Activated gamma-delta T cell treated with Interleukin-2 at 50 U/mL for 16 hours (primary cell): Measurements from ENCODE around the gene BOD1L1.
A peak's percentile ranks its signal among the peaks of the same experiment; 100 is the strongest.

ENCODE experiments used
- DNase-seq: peaks from one replicate; pipeline ENCODE4 v3.0.0-alpha.2; 2020

BOD1L1 gene

DNA sequence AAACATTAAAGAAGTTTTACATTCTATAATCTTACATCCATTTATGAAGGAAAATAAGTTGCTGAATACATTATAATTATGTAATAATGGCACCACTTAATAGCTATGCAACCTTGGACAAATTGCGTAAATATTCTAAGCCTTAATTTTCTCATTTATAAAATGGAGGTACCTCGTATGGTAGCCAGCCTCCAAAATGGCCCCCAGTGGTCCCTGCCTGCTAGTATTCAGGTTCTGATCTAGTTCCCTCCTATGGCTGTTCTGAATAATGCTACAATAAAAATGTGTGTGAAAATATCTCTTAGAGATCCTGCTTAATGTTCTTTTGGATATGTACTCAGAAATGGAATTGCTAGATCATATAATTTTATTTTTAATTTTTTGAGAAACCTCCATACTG, 72.2 kb downstream of the BOD1L1 start:
- no peak for DNase-seq

DNA sequence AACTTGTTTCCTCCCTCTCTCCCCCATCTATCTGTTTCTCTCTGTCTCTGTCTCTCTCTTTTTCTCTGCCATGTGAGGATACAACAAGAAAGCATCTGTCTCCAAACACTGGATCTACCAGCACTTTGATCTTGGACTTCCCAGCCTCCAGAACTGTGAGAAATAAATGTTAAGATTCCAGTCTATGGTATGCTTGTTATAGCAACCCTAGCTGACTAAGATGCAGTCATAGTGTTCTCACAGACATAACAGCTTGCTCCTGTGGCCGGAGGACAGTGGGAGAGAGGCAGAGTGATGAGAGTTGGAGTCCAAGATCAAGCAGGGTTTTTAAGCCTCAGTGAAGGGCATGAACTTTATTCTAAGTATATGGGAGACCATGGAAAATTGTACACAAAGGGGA, 74.4 kb downstream of the BOD1L1 start:
- DNase-seq: no peak

DNA sequence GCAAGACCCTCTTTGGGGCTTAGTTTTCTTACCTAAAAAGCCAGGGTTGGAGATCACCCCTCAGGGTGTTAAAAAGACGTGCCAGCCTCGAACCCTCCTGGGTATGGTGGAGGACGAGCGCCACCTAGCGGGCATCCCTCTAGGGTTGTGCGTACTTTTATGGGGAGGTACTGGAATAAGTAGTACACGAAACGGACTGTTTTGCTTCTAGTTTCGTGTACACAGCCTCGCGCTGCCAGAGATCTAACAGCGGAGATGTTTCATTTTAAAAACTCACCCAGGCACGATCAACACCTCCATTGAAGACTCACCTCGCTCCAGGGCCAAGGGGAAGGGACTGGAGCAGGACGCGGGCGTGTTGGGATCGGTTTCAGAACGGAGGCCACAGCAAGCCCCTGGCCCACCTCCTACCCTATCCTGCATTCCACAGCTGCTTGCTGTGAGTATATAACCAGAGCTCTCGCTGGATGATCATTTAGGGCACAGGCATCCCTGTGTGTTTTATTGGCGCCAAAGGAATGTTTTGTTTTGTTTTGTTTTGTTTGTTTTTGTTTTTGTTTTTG, 78.5 kb downstream of the BOD1L1 start:
- peak; percentile 75 for DNase-seq

DNA sequence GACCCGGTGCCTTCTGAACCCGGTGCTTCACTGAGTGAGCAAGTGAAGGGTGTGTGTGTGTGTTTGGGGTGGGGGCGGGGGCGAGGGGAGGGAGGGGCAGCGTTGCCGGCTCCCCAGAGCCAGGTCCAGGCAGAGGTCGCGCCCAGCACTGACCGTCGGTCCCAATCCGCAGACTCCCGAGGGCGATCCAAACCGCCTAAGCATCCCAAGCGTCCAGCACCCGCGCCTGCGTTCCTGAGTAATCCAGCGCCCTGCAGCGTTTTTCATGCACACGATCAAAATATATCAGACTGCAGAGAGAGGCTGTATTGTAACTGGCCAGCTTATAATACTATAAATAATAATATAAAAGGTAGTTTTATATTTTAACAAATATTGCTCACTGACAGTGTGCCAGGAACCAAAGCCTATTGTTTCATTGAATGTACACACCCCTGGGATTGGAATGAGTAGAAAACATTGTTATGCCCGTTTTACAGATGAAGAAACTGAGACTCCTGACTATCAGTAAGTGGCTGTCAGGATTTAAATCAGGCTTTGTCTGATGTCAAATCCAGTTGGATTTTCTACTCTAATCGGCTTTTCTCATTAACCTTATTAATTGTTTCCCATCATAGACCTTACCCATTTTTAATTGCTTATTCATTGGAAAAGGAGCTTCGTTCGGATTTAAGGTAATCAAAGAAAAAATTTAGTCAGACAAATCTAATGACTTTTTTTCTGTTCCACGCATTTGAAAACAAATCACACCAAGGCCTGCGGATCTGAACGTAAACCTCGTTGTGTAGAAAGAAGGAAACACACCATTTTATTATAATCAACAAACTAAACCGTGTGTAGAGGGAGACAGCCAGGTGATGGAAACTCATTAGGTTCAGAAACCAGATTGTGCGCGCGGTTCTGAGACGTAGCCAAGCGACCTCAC, 79.2 kb downstream of the BOD1L1 start:
- DNase-seq: no peak

DNA sequence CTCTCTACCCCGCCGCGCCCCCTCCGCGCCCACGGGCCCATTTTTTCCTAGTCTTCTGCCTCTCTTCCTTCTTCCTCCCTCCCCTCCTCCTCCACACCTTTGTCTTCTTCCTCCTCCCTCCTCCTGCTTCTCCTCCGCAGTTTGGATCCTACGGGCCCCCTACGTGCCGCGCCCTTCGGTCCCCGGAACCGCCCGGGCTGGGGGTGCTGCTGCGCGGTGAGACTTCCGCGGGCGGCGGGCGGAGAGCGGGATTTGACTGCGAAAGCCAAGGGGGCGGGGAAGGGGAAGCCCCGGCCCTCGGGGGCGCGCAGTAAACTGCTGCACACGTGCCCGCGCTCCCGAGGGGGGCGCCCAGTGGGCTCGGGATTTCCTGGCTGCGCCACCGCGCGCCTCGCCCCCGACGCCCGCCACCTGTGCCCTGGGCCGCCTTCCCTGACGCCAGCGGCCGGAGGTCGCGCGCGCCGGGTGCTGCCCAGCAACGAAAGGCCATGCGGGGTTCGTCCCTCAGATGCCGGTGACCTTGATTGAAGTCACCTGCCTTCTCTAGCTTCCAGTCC, 80.0 kb downstream of the BOD1L1 start:
- DNase-seq: no peak

DNA sequence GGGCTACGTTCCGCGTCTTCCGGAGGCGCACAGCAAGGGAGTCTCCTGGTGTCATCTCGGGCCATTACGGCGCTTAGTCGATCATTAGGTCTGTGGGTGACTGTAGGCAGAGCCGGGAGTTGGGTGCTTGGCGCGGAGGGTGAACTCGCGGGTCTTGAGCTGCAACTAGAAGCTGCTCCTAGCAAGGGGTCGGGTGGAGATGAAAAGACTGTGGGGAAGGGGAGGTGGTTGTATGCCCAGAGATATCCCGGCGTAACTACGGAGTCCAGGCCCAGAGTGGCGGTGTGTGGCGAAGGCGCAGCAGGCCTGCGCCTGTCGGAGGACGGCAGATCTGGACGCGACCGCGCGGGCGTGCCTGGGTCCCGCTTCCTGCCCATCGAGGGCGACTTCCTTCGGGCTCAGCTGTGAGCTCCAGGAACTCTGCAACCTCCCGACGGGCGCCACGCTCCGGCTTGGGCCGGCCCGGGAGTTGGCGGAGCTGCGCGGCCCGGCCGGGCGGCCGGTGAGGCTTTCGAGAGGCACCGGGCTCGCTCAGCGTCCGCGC, 80.5 kb downstream of the BOD1L1 start:
- DNase-seq: no peak

DNA sequence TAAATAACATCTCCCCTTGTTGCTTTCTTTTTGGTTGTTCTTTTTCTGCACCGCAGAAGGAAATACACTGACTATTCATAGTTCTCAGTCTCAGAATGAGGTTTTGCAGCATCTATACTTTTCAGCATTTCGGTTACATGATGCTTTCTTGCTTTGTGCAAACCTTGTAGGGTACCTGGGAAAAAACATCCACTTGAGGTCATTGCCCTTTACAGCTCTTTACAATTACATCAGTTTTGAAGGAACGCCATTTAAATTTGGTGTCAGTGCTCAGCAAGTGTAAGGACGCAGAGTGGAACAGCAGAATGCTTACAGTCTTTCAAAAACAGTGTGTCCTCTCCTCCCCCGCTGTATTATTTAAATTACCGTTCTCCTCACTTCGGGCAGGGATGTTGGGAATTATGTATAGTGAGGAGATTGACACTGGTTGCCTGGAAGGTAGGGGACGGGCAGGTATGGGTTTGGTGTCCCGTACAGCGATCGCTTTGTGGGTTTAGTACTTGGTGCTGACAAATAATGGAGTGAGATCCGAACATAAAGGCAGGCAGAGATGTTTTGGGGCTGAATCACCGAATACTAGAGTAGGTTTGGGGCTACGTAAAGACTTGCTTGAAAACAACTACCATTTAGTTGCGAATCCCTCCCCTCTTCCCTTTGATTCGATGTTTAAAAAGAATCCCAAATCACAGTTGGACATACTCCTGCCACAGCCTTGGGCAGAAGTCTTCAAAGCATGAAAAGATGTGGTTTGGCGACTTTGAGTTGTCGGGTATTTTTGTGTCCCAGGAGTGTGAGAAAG, 81.2 kb downstream of the BOD1L1 start:
- DNase-seq: no peak

DNA sequence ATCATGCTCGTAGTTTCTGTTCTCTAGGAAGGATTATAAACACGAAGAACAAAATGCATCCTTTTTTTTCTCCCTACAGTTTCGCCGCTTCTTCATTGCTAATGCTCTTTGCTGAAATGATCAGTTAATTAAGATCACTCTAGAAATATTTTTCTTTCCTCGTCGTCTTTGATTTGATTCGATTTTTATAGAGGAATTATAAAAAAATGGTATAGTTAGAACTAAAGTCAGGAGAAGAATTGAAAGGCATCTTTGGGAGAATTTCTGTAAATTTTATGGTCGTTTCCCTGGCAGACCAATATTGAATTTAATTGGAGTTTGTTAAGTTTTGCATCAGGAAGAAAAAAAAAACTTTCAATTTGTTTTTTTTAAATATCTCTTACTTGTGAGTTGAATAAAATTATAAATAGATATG, 82.1 kb downstream of the BOD1L1 start:
- no peak for DNase-seq

DNA sequence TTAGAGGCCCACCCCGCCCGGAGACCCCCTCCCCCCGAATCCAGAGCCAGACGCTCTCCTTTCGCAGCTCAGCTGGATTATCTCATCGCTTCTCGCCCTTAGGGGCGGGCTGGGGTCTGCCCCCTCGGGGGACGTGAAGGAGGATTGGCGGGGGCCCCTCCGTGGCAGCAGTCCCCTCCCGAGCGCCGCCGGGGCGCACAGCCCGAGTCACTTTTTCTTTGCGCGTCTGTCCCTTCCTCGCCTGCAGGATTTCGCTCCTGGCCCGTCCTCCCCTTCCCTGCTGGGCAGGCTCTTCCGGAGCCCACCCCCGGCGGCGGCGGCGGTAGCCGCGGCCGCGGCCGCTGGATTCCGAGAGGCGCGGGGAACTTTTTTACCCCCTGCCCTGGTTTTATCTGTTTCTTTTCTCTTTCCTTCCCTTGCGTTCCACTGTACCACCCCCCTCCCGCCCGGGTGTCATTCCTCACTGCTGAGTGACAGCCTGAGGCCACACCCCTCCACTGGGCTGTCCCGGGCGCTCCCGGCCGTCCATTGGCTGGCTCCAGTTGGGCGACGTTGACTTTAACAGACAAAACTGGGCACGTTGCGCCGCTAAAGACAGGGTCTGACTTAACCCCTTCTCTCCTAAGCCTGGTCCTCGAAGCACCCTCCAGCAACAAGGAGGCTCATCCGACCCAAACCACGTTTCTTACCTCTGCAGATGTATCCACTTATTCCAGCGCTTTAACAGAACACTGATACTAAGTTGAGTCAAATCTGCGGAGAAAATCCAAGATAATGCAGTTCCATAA, 82.7 kb downstream of the BOD1L1 start:
- no peak for DNase-seq

DNA sequence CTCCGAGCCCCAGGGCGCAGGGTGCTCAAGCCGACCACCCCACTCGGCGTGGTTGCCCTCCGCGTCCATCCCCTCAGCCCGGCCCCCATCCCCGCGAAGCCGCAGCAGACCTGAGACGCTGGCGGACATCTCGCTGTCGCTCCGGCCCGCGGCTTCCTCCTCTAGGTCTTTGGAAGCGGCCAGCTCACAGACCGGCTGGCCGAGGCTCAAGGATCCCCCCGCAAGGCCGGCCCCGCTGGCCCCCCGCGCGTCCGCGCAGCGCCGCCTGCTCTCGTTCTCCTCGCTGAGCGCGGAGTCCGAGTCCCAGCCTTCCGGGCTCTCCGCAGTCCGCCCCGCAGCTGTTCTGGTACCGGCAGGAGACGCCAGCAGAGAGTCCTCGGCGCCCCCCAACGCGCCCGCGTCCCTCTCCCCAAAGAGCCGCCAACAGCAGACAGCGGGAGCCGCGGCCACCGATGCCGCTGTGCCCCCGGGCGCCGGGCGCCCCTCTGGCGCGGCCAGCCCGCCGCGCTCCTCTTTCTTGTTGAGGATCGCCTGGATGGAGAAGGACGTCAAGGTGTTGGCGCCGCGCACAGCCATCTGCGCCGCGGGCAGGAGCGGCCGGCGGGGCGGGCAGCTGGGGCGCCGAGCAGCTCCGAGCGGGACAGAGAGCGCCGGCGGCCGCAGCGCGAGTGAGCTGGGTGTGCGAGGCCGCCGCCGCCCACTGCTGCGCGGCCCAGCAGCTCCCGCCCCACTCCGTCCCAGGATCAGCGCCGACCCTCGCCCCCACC, 83.5 kb downstream of the BOD1L1 start, which contains the start of gene NKX3-2:
Gene NKX3-2, minus strand, starts transcription at position 670 of the 767 bp plus-strand sequence. Its CDS starts 94 bp downstream, at position 576.
- DNase-seq: no peak

DNA sequence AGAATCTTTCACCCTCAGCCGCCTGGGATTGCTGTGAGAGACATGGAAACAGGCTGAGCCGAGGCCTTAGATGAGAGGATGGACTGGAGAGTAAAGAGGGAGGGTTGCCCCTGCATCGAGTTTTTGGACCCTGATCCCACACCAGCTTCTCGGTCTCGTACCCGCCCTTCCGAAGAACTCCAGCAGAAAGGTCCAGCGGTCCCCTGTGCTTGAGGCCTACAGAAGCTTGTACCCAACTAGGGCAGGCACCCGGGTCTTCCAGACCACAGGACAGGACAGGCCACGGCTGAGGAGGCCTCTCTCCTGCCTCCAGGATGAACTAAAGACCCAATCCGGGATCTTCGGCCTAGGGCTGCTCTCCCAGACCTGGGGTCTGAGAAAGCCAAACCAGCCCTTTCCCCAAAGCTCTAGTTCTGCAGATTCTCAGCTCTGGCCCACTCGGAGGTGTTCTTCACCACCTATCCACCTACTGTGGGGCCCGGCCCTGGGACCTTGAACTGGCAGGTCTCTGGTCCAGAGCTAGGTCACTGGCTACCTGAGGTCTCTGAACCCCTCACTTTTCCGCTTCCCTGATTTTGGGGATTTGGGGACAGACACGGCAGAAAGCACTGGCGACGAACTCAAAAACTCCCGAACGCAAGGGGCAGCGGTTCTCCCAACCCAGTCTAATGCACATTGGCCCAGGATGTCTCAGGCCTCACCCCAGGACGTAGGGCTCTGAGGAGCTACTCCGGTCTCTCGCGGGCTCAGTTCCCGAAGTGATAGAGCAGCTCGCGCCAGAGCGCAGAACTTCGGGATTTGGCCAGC, 84.3 kb downstream of the BOD1L1 start:
- DNase-seq: no peak

DNA sequence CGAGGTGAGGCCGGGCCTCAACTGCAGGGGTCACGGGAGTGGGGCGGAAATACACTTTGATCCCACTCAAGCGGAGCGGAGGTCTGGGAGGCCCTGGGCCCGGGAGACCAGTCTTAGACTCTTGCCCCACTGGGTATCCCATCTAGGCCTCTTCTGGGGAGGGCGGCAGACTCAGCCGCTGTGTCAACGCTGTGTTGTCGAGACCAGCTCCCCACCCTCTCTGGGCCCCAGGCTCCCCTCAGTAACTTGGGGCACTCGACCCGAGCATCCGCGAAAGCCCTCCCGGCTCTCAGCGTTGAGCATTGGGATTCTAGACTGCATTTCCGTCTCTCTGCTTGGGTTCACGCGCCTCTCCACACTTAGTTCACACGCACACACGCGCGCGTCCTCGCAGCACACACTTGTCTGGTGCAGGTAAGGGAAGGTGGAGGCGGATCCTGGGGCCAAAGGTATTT, 84.9 kb downstream of the BOD1L1 start:
- DNase-seq: no peak

DNA sequence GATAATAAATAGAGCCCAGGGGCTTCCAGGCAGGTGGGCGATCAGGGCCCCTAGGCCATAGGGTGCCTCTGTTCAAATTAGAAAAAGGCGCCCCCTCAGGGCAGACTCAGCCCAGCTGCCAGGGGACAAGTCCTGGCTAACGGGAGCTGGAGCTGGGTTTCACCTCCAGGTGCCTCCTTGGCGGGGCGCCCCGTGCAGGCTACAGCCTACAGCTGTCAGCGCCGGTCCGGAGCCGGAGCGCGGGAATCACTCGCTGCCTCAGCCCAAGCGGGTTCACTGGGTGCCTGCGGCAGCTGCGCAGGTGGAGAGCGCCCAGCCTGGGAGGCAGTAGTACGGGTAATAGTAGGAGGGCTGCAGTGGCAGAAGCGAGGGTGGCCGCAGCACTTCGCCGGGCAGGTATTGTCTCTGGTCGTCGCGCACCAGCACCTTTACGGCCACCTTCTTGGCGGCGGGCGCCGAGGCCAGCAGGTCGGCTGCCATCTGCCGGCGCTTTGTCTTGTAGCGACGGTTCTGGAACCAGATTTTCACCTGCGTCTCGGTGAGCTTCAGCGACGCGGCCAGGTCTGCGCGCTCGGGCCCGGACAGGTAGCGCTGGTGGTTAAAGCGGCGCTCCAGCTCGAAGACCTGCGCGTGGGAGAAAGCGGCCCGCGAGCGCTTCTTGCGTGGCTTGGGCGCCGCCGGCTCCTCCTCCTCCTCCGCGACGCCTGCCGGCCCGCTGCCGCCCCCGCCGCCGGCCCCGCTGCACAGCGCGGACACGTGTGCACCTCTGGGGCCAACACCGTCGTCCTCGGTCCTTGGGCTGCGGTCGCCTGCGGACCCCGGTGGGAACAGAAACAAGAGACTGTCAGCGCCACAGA, 85.6 kb downstream of the BOD1L1 start:
- DNase-seq: no peak

DNA sequence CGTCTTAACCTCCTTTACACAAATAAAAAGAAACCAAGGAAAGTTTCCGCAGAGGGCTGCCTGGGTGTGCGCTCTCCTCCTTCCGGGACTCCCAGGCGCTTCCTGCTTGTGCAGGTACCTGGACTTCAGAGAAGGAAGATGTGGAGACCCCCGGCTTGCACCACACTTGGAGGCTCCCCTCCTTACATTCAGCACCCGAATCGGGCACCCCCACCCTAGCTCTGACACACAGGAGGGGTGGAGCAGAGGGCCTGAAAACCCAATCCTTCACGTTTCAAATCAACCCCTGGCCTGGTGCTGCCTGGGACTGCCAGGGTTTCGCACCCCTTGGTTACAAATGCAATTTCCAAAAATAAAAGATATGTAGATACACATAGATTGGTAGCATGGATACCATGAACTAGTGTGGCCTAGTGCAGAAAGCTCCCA, 86.3 kb downstream of the BOD1L1 start:
- no peak for DNase-seq

DNA sequence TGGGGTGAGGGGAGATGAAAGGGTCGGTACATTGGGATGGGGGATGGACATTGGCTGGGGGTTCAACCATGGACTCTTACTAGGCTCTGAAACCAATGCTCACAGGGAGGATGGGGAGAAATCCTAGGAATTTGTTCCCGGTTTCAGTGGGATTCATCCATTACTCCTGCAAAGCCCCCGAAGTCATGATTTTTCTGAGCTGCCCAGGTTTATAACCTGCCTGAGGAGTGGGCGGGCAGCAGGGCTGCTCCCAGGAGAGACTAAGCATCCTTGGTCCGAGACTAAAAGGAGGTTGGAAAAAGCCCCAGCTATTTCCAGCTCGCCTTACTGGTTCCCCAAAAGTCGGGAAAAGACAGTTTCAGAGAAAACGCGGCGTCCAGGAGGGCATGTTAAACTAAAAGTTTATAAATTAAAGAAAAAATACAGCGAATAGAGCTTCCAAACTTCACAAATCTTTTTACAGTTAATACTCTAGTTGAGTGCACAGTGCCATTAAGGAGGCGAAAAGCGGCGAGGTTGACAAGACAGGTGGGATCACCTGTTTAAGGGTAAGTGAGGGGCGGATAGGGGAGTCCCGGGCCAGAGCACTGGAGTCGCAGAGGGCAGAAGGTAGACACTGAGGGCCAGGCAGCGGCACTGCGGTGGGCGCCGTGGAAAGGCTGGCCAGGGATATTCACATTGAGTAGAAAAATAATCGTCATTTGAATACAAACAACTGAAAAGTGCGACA, 86.9 kb downstream of the BOD1L1 start:
- DNase-seq: no peak

DNA sequence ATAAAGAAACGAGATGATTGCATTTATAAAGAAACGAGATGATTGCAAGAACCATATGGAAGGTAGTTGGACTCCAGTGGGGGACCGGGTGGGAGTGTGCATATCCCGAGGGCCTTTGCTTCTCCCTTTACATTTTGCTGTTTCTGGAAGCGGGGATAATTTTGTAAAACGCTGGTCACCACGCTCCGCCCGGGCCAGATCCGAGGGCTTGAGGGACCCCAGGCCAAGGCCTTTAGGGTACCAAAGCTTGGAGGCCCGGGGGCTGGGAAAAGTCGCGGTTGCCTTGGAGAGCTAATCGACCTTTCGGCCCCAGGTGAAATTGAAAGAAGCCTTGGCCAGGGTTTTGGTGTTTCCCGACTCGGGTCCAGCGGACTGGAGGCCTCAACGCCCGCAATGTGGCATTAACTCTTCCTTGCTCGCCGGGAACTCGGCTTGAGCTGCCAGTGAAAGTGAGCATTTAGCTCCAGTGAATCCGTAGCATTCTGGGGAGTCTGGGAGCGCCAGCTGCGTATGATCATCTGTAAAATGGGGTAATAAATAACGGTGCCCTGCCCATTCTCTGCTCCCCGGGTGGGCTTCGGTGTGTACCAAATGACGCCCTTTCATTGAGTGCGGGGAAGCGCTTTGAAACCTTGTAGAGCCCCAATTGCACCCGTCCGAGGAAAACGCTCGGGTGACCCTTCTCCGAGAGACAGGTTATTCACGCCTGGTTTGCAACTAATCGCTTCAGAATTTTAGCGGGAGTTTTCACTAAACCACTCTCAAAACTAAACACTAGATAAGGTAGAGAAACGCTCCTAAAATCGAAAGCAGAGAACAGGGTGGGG, 87.7 kb downstream of the BOD1L1 start:
- DNase-seq: no peak

DNA sequence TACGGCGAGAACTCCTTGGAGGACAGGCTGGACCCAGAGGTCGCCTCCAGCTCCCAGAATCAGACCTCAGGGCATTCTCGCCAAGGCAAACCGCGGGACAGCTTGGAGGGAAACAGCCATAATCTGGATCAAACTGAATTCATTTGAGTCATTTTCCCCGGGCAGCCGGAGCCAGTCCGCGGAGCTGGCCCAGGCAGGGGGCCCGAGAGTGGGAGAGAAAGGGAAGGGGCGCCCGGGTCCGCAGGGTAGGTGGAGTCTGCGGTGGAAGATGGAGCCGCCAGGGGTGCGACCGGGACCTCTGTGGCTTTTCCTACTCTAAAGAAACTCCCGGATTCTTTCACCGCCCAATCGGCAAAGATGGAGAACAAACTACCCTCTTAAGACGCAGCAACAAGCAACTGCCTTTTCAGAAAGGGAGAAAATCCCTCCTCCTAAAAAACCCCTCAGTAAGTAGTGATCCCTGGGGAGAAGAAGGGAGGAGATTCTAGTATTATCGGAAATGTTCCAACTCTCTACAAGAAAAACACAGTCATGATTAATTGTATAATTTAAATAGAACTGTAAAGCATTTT, 88.4 kb downstream of the BOD1L1 start:
- no peak for DNase-seq
